Glomerular visceral epithelial cell (primary cell): ENCODE measurements around the gene CNTN5.

Source experiments
- DNase-seq: peaks from one replicate; pipeline ENCODE4 v3.0.0-alpha.2; 2016; ENCODE audit errors: extremely low spot score

CNTN5 gene

GRCh38 chr11:100072131-100072530 lies 1051.4 kb downstream of the CNTN5 start:
- DNase-seq: no peak

DNA sequence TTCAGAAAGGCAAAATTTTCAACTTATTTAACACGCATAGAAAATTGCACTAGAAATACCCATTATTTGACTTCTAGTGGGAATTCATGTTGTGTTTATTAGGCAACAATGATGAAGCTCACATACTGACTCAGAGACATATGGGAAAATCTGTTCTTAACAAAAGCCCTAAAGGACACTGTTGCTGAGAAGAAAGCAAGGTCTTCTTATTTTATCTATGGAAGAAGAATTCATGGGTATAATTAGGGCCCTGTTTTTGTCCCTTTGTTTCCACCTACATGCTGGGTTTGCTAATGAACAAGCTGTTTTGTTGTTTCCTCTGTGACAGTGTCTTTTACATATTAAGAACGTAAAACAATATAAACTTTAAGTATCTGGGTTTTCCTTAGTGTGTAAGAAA lies 1059.6 kb downstream of the CNTN5 start:
- DNase-seq: no peak

- DNase-seq: no peak
Observed at GRCh38 chr11:100080821-100081220, 1060.1 kb downstream of the CNTN5 start.

DNA sequence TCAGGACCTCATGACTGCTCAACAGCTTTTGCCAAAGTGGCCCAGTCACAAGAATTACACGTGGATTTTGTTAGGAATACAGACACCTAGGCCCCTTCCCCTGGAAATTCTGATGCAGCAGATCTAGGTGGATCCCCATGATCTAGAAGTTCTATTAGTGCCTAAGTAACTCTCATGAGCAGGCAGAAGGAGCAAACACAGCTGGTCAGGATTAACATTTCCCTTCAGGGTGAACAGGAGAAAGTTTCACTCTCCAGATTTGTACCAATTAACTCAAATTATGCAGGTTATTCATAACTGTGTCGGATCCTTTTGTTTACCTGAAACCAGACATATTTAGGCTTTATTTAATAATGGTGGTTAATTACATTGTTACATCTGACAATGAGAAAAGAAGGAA lies 1072.9 kb downstream of the CNTN5 start:
- DNase-seq: no peak

- DNase-seq: no peak
Observed at GRCh38 chr11:100094121-100094865, 1073.5 kb downstream of the CNTN5 start.

DNA sequence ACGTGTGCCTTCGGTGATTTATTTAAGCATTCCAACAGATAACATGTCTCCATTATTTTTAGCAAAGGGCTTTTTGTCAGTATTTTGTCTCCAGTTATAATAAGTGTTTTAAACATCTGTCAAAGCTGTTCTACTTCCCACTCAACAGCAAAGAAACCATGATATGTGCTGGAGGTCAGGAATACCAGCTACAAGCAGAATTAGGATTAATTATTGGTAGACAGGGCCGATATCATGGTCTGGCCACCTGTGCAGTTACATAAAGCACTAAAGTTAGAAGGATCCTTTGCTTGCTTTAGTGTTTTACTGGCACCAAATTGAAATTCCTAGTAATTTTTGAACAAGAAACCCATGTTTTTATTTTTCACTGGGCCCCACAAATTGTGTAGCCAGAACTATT lies 1075.1 kb downstream of the CNTN5 start:
- DNase-seq: no peak

GRCh38 chr11:100098560-100098959 lies 1077.8 kb downstream of the CNTN5 start:
- DNase-seq: no peak

DNA sequence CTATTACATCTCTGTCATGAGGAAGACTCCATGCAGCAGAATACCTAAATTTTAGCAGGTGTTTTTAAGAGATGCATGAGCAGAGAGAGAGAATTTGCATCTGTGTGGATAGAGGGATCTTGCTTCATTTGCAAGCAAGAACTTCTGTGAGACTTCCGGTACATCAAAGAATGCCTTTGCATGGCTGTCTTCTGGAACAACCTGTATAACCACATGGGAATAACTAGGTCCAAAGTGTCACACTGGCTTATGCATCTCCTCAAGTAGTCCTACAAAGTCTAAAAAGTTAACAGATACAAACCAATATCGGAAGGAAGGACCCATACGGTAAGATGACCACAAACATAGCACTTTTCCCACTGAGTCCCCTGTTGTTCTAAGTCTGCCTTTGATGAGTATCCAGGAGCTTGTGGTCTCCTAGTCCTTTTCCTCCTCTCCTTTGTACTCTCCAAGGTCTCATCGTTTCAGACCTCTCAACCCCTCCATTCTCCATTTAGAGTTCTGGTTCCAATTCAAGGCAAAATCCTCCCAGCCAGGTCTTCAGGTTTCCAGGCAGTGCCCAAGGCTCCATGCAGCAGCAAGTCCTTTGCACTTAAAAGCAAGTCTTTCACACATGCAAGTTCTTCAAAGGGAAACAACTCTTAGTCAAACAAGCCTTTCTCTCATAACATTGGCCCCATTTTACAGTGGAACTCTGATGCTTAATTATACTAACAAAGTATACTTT lies 1084.7 kb downstream of the CNTN5 start:
- no peak for DNase-seq

GRCh38 chr11:100105982-100106358 lies 1085.2 kb downstream of the CNTN5 start:
- no peak for DNase-seq

DNA sequence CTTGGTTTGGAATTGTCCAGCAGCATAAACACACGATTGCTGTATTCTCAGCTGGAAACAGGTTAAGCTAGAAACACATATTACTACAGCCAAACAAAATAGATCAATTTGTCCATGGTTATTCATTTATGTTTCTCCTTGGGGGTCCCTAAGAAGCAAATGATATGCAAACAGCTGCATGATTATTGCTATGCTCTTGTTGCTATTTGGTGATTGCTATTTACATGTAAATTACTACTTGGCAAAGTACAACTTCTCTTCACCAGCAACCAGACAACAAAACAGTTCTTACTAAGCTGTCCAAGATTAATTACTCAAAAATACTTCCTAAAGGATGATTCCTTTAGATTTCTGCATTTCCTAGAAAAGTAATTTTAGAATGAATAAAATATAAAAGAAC lies 1098.4 kb downstream of the CNTN5 start:
- no peak for DNase-seq

- no peak for DNase-seq
Observed at GRCh38 chr11:100133114-100133513, 1112.4 kb downstream of the CNTN5 start.

DNA sequence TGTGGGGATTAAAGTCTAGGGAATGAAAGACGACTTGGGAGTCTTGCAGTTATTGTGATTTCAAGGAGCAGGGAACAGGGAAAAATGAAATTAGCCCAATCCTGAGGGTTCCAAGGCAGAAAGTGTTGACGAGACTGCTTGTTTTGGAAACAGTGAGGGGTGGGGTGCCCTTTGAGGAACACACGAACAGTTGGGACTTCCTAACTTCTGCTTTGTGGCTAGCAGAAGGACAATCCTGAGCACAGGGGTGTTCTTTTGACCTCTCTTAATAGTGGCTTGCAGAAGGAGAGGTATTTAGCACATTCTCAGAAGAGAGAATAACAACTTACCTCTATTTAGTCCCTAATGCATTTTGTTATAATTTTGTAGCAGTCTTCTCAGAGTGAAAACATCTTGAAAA lies 1120.5 kb downstream of the CNTN5 start:
- DNase-seq: no peak

- DNase-seq: peak; percentile 65
Observed at GRCh38 chr11:100151944-100152343, 1131.2 kb downstream of the CNTN5 start.

- peak; percentile 50 for DNase-seq
Observed at GRCh38 chr11:100152766-100153165, 1132.0 kb downstream of the CNTN5 start.

DNA sequence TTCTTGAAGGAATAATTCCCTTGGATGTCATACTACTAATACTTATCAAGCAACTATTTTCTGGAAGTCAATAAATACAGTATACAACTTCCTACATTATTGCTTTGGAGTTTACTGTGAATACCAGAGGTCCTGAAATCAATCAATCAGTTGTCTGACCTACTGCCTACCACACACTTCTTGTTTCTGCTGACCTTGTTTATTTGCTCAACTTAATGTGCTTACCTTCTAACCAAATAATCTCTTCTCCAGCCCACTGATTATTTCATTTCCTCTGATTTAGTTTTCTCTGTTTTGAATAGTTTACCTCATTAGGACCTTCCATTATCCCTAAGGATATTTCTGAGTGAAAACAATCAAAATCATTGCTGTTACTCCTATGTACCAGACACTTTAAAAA lies 1142.7 kb downstream of the CNTN5 start:
- no peak for DNase-seq

- DNase-seq: no peak
Observed at GRCh38 chr11:100174881-100175280, 1154.1 kb downstream of the CNTN5 start.

DNA sequence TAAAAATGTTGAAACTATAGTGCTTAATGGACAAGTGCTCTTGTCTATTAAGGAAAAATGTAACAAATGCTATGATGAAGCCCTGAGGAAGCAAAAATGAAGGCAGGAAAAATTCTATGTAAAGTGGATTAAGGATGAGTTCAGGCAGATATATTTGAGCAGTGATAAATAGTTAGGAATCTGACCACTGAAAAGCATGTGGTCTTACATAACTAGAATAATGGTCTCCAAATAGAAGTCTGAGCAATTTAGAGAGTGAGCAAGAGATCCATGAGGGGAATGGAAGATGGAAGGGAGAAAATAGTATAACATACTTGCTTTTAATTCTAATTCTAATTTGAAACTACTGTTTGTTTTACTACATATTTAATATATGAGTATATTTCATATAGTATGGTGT lies 1155.7 kb downstream of the CNTN5 start:
- no peak for DNase-seq

- no peak for DNase-seq
Observed at GRCh38 chr11:100177651-100178050, 1156.9 kb downstream of the CNTN5 start.

GRCh38 chr11:100182350-100182749 lies 1161.6 kb downstream of the CNTN5 start:
- no peak for DNase-seq

DNA sequence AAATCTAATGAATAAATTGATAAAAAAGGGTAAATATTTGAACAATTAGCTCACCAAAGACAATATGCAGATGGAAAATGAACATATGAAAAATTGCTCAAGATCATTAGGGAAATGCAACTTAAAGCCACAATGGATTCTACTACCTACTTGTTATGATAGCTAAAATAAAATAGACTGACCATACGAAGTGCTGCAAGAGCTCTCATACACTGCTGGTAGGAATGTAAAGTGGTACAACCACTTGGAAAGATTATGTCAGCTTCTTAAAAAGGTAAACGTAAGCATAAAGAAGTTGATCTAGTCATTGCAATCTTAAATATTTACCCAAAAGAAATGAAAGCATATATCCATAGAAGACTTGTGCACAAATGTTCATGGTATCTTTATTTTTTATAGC lies 1162.2 kb downstream of the CNTN5 start:
- DNase-seq: no peak

GRCh38 chr11:100185588-100185987 lies 1164.8 kb downstream of the CNTN5 start:
- no peak for DNase-seq

GRCh38 chr11:100188137-100188783 lies 1167.5 kb downstream of the CNTN5 start:
- DNase-seq: no peak

- no peak for DNase-seq
Observed at GRCh38 chr11:100190395-100190794, 1169.6 kb downstream of the CNTN5 start.
